IPS-NIHi7 (cell line): ENCODE data around the gene FITM1.

Experiments
- DNase-seq: peaks from one replicate; pipeline ENCODE4 v3.0.0; 2012; ENCODE audit warnings: mixed read lengths; ENCODE audit errors: extremely low spot score

FITM1 gene

DNA sequence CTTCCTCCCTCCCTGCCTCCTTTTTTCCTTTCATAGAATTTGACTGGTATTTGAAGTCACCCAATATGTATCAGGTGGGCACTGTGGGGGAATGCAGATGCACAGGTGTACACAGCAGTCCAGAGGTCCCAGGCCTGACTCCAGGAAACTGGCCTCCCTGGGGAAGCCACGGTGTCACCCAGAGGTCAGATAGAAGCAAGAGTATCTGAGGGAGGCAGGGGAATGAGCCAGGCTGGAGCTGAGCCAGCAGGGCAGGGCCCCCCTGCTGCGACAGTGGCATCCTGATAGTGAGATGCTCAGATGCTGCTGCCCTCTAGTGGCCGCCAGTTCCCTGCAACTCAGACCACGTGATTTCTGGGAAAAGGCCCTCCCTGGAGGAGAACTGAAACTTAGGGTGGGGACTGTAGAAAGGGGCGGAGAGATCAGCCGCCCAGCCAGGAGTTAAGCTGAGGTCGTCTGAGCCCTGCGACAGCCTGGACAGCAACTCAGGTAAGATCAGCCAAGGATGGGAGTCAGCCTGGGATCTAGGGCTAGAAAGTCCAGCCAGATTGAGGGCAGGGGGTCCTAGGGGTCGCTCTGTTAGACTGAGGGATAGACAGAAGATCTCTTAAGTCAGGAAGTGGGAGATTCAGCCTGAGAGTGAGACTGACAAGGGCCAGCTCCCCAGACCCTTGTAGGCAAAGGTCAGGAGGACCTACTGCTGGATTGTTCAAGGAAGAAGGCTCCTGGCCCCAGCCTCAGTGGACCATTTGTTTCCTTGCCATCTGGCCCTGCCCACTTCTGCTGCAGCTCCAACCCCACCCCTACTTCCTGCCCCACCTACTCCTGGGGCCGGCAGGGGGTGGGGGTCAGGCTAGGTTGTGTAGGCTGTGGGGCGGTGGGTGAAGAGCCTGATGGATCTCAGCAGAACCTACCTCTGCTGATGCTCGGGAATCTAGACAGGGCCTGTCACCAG is 30.7 kb downstream of the FITM1 start, which contains the start of gene IRF9:
IRF9 (plus strand) TSS at position 416 of the 955 bp plus-strand sequence. CDS start 880 bp downstream, outside the sequence.
- DNase-seq: peak; percentile 95

DNA sequence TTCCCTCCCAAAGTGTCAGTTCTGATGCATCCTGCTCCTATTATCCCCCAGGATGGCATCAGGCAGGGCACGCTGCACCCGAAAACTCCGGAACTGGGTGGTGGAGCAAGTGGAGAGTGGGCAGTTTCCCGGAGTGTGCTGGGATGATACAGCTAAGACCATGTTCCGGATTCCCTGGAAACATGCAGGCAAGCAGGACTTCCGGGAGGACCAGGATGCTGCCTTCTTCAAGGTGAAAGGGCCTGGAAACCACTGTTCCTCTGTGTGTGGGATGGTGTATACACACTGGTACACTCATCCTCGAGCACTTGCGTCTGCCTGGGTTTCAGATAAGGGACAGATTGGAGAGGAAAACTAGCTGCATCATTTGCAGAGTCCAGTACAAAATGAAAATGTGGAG is 31.6 kb downstream of the FITM1 start:
- no peak for DNase-seq

DNA sequence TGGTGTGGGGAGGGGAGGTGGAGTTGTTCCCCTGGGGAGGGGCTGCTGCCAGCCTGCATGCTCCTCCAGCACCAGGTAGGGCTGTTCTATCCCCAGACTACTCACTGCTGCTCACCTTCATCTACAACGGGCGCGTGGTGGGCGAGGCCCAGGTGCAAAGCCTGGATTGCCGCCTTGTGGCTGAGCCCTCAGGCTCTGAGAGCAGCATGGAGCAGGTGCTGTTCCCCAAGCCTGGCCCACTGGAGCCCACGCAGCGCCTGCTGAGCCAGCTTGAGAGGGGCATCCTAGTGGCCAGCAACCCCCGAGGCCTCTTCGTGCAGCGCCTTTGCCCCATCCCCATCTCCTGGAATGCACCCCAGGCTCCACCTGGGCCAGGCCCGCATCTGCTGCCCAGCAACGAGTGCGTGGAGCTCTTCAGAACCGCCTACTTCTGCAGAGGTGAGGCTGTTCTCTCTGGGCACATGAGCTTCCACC is 34.1 kb downstream of the FITM1 start:
- no peak for DNase-seq

DNA sequence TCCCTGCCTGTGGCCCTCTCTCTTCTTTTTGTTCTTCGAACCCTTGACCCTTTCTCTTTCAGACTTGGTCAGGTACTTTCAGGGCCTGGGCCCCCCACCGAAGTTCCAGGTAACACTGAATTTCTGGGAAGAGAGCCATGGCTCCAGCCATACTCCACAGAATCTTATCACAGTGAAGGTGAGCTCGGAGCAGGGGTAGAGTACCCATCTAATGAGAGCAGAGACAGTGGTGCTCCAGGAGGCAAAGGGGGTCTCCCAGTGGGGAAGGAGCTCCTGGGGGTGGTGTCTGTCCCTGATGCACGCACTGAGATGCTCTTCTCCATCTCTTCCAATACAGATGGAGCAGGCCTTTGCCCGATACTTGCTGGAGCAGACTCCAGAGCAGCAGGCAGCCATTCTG is 35.3 kb downstream of the FITM1 start:
- no peak for DNase-seq

DNA sequence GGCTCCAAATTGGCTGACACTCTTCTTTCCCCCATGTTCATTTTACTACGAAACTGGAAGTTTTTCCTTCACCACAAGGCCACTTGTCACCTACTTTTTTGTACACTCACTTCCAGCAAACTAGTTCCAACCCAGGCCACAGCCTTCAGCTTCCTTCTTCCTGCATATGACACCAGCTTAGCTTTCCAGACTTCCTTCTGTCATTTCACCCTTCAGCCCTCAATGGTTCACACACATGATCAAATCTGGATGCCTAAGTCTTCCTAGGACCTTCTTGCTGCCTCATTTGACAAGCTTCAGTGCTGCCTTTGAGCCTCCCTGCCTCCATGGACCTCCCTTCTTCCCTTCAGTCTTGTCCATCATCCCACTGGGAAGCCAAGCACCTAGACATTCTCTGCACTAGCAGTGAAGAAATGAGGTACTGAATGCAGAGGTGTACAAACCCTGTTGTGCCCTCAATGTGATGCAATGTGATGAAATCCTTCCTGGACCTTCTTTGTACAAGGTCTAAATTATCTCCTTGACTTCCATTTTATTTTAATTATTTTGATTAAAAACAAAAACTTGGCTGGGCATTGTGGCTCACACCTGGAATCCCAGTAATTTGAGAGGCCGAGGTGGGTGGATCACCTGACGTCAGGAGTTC is 37.1 kb downstream of the FITM1 start:
- DNase-seq: no peak

DNA sequence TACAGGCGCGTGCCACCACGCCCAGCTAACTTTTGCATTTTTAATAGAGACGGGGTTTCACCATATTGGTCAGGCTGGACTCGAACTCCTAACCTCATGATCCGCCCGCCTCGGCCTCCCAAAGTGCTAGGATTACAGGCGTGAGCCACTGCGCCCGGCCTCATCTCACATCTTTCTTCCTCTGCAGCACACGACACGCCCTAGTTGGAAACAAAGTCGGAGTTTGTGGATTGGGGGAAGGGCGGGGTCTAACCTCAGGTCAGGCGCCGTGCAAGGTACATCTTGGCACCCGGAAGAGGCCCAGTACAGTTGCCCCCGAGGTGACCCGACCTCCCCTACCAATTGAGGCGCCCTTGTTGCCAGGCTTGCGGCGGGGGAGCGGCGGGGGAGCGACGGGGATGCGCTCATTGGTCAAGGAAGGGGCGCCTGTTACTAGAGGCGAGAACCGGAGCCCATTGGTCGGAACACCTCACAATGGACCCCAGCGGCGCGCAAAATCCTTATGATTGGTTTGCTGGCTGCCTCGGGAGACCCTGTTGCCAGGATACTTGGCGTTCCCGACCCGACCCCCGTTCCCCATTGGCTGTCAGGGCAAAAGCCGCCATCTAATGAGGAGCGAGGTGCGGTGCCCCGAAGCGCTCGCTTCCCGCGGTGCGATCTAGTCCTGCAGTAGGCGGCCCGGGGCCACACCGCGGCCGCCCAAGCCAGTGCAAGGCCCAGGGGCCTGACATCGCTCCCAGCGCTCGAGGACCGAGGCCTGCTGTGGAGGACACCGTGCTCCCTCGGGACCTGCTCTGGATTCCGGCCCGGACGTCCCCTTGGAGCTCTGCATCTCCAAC is 41.2 kb downstream of the FITM1 start, which contains the start of gene REC8:
REC8 (plus strand) TSS at position 659 of the 839 bp plus-strand sequence. CDS start 473 bp downstream, outside the sequence.
- peak; percentile 99 for DNase-seq

DNA sequence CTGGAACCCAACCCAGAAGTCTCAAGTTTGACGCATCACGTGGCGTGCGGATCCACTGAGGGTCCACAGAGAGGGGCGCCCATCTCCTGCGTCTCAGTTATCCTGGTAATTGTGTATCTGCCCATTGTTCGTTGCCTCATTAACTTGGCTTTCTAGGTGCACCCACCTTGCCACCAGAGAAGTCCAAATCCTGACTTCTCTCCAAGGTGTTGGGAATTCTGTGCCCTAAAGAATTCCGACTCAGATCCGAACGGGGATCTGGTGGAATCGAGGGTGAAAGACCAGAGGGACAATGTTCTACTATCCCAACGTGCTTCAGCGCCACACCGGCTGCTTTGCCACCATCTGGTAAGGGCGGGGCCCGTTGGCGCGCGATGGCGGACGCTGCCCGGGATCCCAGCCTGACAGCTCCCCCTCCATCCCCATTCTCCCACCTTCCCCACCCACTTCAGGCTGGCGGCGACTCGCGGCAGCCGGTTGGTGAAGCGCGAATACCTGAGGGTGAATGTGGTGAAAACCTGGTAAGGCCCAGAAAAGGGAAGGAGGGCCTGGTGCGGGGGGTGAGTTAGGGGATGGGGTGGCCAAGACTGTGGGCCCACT is 41.9 kb downstream of the FITM1 start:
- DNase-seq: no peak

DNA sequence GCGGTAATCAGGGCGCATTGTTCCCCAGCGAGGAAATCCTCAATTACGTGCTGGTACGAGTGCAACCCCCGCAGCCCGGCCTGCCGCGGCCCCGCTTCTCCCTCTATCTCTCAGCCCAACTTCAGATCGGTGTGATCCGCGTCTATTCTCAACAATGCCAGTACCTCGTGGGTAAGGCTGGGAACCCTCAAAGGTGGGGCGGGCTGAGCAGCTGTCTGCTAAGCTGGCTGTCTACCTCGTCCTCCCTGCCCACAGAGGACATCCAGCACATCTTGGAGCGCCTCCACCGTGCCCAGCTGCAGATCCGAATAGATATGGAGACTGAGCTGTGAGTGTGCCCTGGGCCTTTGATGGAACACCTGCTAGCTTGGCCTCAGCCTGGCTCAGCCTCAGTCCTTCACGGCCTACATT is 42.4 kb downstream of the FITM1 start:
- DNase-seq: no peak

DNA sequence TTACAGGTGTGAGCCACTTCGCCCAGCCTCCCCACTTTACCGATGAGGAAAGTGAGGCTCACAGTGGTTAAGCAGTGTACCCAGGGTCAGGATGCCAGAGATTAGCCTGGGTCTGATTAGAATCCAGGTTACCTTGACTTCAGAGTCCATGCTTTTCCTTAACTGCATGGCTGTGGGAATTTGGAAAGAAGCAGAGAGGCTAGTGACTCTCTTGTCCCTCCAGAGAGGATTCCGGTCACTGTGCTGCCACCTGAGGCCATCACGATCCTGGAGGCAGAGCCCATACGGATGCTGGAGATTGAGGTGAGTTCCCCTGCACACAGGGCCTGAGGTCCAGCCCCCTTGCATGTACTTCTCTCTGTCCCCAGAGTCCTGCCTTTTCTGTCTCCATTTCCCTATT is 46.1 kb downstream of the FITM1 start:
- DNase-seq: no peak

DNA sequence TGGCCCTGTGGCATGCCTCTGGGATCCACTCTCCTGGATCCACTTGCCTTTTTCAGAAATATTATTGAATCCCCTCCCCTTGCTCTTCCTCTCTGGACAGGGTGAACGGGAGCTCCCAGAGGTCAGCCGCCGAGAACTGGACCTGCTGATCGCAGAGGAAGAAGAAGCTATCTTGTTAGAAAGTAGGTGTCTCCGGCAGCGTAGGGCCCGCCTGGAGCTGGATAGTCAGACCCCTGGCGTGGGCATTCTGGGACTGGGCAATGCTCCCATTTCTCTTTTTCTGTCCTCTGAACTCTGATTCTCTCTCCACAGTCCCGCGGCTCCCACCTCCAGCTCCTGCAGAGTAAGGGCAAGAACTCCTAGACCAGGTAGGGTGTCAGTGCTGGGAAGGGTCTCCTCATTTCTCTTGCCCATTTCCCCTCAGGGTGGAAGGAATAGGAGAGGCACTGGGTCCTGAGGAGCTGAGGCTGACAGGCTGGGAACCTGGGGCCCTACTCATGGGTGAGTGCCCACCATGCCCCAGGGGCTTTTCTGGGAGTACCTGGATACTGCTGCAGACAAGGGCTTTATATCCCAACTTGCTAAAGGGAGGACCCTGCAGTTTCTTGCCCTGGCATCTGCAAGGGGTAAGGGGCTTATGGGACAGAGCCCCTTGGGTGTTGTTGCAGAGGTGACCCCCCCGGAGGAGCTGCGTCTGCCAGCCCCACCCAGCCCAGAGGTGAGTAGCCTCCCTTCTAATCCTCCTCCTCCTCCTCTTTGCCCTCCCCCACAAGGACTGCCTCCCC is 46.8 kb downstream of the FITM1 start:
- no peak for DNase-seq

DNA sequence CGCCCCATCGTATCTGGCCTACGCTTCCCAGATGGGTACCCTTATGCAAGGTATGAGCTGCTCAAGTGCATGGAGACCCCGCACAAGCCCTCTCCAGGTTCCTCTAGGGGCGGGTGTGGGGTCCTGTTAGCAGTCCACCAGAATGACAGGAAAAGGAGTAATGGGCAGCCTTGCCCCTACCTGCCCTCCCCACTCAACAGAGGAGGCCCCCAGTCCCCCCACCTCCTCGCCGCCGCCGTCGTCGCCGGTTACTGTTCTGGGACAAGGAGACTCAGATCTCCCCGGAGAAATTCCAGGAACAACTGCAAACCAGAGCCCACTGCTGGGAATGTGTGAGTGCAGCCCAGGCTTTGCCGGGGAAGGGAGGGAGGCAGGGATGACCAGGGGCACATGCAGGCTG is 47.4 kb downstream of the FITM1 start:
- DNase-seq: no peak

DNA sequence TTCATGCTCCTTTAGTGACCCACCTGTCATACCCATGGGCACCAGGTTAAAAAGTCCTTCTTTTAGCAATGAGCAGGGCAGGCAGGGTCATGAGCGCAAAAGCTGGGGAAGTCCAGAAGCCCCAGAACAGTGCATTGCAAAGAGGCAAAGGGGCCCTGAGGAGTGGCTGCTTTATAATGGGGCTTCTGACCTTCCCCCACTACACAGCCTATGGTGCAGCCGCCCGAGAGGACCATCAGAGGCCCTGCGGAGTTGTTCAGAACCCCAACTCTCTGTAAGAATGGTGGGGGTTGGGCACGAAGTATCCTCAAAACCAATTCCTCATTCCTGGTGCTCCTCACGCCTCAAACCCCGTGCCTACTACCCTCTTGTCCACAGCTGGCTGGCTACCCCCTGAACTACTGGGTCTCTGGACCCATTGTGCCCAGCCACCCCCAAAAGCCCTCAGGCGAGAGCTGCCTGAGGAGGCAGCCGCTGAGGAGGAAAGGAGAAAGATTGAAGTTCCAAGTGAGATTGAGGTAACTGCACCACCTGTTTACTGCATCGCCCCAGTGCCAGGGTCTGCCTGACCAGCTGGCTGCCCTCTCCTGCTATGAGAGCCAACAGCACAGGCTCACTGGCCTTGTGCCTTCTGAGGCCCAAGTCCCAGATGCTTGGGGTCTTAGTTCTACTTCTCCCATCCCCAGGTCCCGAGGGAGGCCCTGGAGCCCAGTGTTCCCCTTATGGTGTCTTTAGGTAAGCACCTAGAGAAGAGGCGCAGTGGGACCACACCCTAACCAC is 48.1 kb downstream of the FITM1 start:
- DNase-seq: no peak

DNA sequence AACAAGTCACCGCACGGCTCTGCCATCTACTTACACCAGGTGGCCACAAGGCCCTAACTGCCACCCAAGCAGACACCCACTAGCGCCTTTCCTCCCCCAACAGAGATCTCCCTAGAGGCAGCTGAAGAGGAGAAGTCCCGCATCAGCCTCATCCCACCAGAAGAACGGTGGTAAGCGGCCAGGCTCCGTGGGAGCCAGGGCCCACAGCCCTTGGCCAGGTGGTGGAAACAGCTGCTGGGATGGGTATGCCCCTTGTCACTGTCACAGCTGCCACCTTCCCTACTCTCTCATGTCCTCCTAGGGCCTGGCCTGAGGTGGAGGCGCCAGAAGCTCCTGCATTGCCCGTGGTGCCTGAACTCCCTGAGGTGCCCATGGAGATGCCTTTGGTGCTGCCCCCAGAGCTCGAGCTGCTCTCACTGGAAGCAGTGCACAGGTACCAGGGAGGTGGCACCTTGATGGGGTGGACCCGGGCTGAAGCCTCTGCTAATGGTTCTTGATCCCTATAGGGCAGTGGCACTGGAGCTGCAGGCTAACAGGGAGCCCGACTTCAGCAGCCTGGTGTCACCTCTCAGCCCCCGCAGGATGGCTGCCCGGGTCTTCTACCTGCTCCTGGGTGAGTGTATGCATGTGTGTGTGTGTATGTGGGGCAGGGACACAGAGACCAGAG is 49.0 kb downstream of the FITM1 start:
- DNase-seq: no peak

DNA sequence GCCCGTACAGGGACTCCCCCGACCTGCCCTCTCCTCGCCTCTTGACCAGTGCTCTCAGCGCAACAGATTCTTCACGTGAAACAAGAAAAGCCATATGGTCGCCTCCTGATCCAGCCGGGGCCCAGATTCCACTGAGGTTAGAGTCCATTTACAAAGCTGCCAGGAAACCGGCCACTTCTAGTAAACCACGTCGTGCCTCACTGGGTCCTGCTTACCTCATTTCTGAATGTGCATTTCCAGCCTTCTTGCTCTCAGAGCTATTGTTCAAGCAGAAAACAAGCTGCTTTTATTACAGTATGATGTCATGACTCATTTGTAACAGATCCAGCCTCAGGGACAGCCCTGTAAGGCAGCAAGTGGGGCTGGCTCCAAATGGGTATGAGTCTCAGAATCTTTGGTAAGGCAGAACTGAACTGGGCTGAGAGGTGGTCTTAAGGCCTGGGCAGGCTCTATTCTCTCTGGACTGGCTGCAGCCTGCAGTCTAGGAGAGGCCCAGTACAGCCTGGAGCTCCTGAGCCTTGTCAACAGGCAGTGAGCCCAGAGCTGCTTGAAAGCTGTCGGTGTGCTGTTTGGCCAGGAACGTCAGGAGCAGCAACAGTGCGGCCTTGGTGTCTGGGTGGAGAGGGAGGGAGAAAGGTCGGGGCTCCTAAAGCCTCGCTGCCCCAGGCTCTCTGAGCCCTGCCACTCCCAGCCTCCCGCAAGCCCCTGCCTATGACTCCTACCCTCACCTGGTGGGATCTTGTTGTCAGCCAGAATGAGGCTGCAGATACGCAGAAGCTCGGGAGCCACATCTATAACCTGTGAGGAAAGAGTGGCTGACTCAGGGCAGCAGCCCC is 49.7 kb downstream of the FITM1 start:
- DNase-seq: no peak

DNA sequence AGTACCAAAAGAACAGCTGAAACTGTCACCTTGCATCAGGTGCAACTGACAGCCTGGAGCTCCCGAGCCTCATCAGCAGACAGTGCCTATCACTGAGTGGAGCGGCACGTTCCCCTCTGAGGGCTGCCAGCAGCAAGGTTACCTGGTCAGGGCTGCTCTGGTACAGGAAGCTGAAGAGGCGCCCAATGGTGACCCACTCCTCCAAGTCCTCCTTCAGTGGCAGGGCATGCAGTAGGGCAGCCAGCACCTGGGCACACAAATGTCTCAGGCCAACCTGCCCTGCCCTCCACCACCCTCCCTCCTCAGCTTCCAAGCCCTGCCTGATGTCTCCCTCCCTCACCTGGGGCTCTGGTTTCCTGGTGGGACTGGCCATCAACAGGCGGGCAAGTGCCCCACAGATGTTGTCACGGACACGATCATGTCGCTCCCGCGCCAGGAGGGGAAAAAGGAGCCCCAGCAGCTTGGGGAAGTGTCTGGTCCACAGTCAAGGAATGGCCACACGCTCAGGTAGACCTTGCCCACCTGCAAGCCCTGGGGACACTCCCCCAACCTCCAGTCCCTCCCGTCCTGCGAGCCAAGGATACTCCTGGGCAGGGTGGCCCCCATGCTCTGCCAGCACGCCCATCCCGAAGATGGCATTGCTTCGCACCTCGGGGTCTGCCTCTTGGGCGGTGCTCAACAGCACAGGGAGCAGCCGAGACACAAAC is 51.1 kb downstream of the FITM1 start:
- no peak for DNase-seq
